ENCODE measurements around the gene LDOC1. TPM values are rescaled to one million over a fixed set of nuclear protein-coding genes. Genes with fewer than 3 reads are reported as not detected.

The LDOC1 gene
- total RNA-seq, 1 donor from 2014 or later = 27.3 TPM

DNA sequence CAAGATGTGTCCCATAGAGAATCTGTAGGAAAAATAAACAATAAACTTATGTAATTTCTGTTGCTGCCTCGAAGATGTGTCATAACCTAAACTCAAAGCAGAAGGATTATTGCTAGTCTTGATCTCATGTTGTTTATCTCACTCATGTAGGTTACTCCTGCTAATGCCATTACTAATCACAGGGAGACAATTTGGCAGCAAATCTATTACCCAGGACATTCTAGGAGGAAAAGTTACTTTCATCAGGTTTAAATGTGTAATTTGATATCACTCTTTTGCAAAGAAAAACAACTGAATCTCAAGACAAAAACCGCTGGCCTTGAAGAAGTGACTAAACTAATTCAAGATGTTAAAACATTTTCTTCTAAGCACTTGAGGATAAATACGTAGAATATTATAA lies 34.0 kb downstream of the LDOC1 start:
- no peak overlapping the region for H3K27ac Mint-ChIP-seq (ENCODE audit: unreplicated experiment)
- H3K36me3 Mint-ChIP-seq (ENCODE audit: low read depth) = no peaks in the 10 kb centered on the region
- H3K4me3 Mint-ChIP-seq = no peak overlapping the region
- H3K27me3 Mint-ChIP-seq (ENCODE audit: low read depth) = no peaks in the 10 kb centered on the region
- TF ChIP-seq, protein P1, sequence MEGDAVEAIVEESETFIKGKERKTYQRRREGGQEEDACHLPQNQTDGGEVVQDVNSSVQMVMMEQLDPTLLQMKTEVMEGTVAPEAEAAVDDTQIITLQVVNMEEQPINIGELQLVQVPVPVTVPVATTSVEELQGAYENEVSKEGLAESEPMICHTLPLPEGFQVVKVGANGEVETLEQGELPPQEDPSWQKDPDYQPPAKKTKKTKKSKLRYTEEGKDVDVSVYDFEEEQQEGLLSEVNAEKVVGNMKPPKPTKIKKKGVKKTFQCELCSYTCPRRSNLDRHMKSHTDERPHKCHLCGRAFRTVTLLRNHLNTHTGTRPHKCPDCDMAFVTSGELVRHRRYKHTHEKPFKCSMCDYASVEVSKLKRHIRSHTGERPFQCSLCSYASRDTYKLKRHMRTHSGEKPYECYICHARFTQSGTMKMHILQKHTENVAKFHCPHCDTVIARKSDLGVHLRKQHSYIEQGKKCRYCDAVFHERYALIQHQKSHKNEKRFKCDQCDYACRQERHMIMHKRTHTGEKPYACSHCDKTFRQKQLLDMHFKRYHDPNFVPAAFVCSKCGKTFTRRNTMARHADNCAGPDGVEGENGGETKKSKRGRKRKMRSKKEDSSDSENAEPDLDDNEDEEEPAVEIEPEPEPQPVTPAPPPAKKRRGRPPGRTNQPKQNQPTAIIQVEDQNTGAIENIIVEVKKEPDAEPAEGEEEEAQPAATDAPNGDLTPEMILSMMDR (conservative IDR thresholded peaks at IDR 0.05) = no peak
- peaks cover 6% of the 10 kb centered on the region for H3K9me3 Mint-ChIP-seq
- no peaks in the 10 kb centered on the region for H3K4me1 Mint-ChIP-seq
- no peak for DNase-seq (ENCODE audit: low read depth, low spot score)

DNA sequence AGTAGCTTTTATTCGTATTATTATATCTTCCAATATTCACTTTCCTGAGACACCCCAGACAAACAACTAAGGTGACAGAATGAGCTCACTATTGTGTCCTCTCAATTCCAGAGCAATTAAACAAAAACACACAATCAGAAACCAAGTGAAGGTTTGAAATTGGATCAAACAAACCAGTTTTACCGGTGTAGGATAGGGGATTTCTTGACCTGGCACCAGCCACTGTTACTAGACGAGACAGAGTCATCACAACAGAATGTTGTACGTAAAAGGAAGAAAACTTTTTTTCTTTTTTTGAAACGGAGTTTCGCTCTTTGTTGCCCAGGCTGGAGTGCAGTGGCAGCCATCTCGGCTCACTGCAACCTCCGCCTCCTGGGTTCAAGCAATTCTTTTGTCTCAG lies 43.7 kb downstream of the LDOC1 start:
- no peaks in the 10 kb centered on the region for H3K9me3 Mint-ChIP-seq
- no peak overlapping the region for H3K27ac Mint-ChIP-seq (ENCODE audit: unreplicated experiment)
- no peak for DNase-seq (ENCODE audit: low read depth, low spot score)
- H3K4me3 Mint-ChIP-seq = no peak overlapping the region
- TF ChIP-seq, protein P1 (conservative IDR thresholded peaks at IDR 0.05) = no peak
- no peaks in the 10 kb centered on the region for H3K4me1 Mint-ChIP-seq
- no peaks in the 10 kb centered on the region for H3K36me3 Mint-ChIP-seq (ENCODE audit: low read depth)
- no peaks in the 10 kb centered on the region for H3K27me3 Mint-ChIP-seq (ENCODE audit: low read depth)

DNA sequence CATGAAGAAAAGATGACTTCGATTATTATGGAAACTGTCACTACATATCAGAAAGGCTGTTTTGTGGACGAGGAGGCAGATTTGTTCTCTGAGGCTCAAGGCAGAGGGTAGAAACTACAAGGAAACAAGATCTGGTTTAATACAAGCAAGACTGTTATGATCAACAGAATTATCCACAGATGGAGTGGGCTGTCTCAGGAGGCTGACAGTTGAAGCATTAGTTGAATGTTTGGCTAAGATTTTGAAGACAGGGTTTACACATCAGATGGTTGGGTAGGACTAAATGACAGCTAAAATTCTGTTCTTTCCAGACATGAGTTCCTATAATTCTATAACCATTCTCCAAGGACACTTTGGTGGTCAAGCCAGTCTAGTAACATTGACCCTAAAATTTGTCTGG lies 49.8 kb downstream of the LDOC1 start:
- TF ChIP-seq, protein P1 (conservative IDR thresholded peaks at IDR 0.05) = no peak
- Mint-ChIP-seq H3K27ac (ENCODE audit: unreplicated experiment) (no peak overlapping the region), H3K4me1 (no peaks in the 10 kb centered on the region), H3K9me3 (peaks cover under 1% of the 10 kb centered on the region), H3K36me3 (ENCODE audit: low read depth) (no peaks in the 10 kb centered on the region), H3K27me3 (ENCODE audit: low read depth) (no peaks in the 10 kb centered on the region), H3K4me3 (no peak overlapping the region)
- DNase-seq (ENCODE audit: low read depth, low spot score) = no peak

Other genes starting within 250 kb of the LDOC1 start
- not detected in 2 replicates for gene SPANXB1, start 174.5 kb downstream of the LDOC1 start, total RNA-seq
- gene SPANXC, start 65.4 kb upstream of the LDOC1 start, total RNA-seq = not detected in 2 replicates